Prostate gland (tissue), 2 donors: Measurements from ENCODE around the gene ZMIZ1. TPM values are rescaled to one million over a fixed set of nuclear protein-coding genes. Genes with fewer than 3 reads are reported as not detected.

Source experiments
- DNase-seq: peaks from one replicate; pipeline ENCODE4 v3.0.0-alpha.2; 2019; ENCODE audit warnings: low spot score
- H3K27ac ChIP-seq, 2 donors: fragments of 200-600 bp; sonication (generic); 2 replicates each; pipeline ENCODE4 v1.5.1; 2017 to 2019
- H3K27me3 ChIP-seq: fragments of 200-600 bp; sonication (generic); replicated peaks from 2 replicates; pipeline ENCODE4 v1.5.1; 2019; ENCODE audit not compliant: insufficient read depth
- H3K36me3 ChIP-seq, 2 donors: fragments of 200-600 bp; sonication (generic); 1 replicate in 1 of 2; 2 replicates in 1 of 2; pipeline versions ENCODE4 v1.5.1 to v1.8.1; 2017 to 2019
- H3K4me1 ChIP-seq: fragments of 200-600 bp; sonication (generic); replicated peaks from 2 replicates; pipeline ENCODE4 v1.5.1; 2019
- H3K4me3 ChIP-seq, 2 donors: fragments of 200-600 bp; sonication (generic); 2 replicates each; pipeline ENCODE4 v1.5.1; 2017 to 2019
- H3K9me3 ChIP-seq: fragments of 200-600 bp; sonication (generic); 2 replicates; pipeline ENCODE4 v1.5.1; 2017
- CTCF ChIP-seq, 4 experiments: fragments of 200-600 bp in 2 of 4; fragments of 450-650 bp in 2 of 4; sonication (generic) in 2 of 4; IDR thresholded peaks; 1 replicate in 3 of 4; 2 replicates in 1 of 4; pipeline ENCODE4 v1.5.1; 2016 to 2019; ENCODE audit warnings: antibody characterized with exemption in 4 of 4, mild to moderate bottlenecking in 2 of 4, moderate library complexity in 2 of 4
- POLR2A ChIP-seq: fragments of 450-650 bp; IDR thresholded peaks from one replicate; pipeline ENCODE4 v1.6.1; 2016; ENCODE audit warnings: antibody characterized with exemption, mild to moderate bottlenecking
- POLR2AphosphoS5 ChIP-seq: sonication (generic); formaldehyde crosslinking; IDR thresholded peaks from one replicate; pipeline ENCODE4 v1.6.1; 2017; ENCODE audit warnings: antibody characterized with exemption
- WGBS: methylation state at CpG from one replicate; pipeline ENCODE4 v1.1.5; 2018; 5-methylcytosine and 5-hydroxymethylcytosine counted together
- intact Hi-C: fragments of 100-400 bp; cut with DNase I; formaldehyde crosslinking; loops from one replicate; pipeline ENCODE4 v1.14.2; 2022
- total RNA-seq, 2 donors: library from RNA; depleted of rRNA; stranded (reverse); fragments of >200 nt; gene quantifications; one replicate each; pipeline ENCODE4 v1.1.0, GENCODE V29; 2016

Gene ZMIZ1
- total RNA-seq, 2 donors from 2014 or later: 69.6 to 78.5 TPM

GRCh38 chr10:79347894-79348639 is 279.3 kb downstream of the ZMIZ1 start:
- H3K4me3 ChIP-seq: peak overlapping the region; percentile 67 to 77
- no peaks in the 10 kb centered on the region for H3K36me3 ChIP-seq
- no peaks in the 10 kb centered on the region for H3K9me3 ChIP-seq
- TF ChIP-seq POLR2AphosphoS5: peak; percentile 48
- no peak for TF ChIP-seq POLR2A
- peak in 1 of 4 experiments; percentile 17 for TF ChIP-seq CTCF (IDR thresholded peaks at IDR 0.05)
- H3K4me1 ChIP-seq: no peaks in the 10 kb centered on the region
- peak overlapping the region; percentile 69 to 75 for H3K27ac ChIP-seq
- intact Hi-C loops: no loop called here
- H3K27me3 ChIP-seq: no peaks in the 10 kb centered on the region
- peak; percentile 60 for DNase-seq
- 6% methylated on average over 34 of the region's 34 CpGs for WGBS

- TF ChIP-seq POLR2A: no peak
- TF ChIP-seq CTCF (IDR thresholded peaks at IDR 0.05): no peak
- no peak for TF ChIP-seq POLR2AphosphoS5
- 68% methylated on average over 3 of the region's 3 CpGs for WGBS
- H3K27ac ChIP-seq: peak overlapping the region in 1 of 2 donors; percentile 75
- no peak for DNase-seq
- H3K36me3 ChIP-seq: peaks cover 0 to under 1% of the 10 kb centered on the region in 2 donors
- peak overlapping the region in 1 of 2 donors; percentile 67 for H3K4me3 ChIP-seq
- H3K9me3 ChIP-seq: no peaks in the 10 kb centered on the region
- intact Hi-C loops: no loop called here
- H3K4me1 ChIP-seq: no peaks in the 10 kb centered on the region
- H3K27me3 ChIP-seq: no peaks in the 10 kb centered on the region
These were observed 279.8 kb downstream of the ZMIZ1 start for GRCh38 chr10:79348640-79348988.

- Histone ChIP-seq H3K27me3 (no peaks in the 10 kb centered on the region), H3K4me3 (no peak overlapping the region), H3K4me1 (no peaks in the 10 kb centered on the region), H3K9me3 (no peaks in the 10 kb centered on the region), H3K27ac (no peak overlapping the region), H3K36me3 (peaks cover 0 to 5% of the 10 kb centered on the region in 2 donors)
- no peak for TF ChIP-seq POLR2AphosphoS5
- TF ChIP-seq POLR2A: no peak
- no peak for TF ChIP-seq CTCF (IDR thresholded peaks at IDR 0.05)
- WGBS: 81% methylated on average over 6 of the region's 6 CpGs
- intact Hi-C loops: no loop called here
- no peak for DNase-seq
These were observed 280.3 kb downstream of the ZMIZ1 start for GRCh38 chr10:79349072-79349491.

GRCh38 chr10:79349766-79350406 is 281.1 kb downstream of the ZMIZ1 start:
- H3K4me3 ChIP-seq: no peak overlapping the region
- 74% methylated on average over 6 of the region's 6 CpGs for WGBS
- no peaks in the 10 kb centered on the region for H3K4me1 ChIP-seq
- no peaks in the 10 kb centered on the region for H3K27me3 ChIP-seq
- no peaks in the 10 kb centered on the region for H3K9me3 ChIP-seq
- no peak for DNase-seq
- intact Hi-C loops: no loop called here
- H3K36me3 ChIP-seq: peaks cover 0 to 5% of the 10 kb centered on the region in 2 donors
- no peak for TF ChIP-seq CTCF (IDR thresholded peaks at IDR 0.05)
- TF ChIP-seq POLR2A: no peak
- no peak for TF ChIP-seq POLR2AphosphoS5
- H3K27ac ChIP-seq: no peak overlapping the region
